Colon (tissue), 2 donors: Measurements from ENCODE around the gene PSMD2.
"Not testable (repeated sequence)": the region's sequence is repeated elsewhere in the genome, so short reads cannot be mapped to it uniquely, and the experiment has no call there.

Source experiments
- FAIRE-seq: peaks from 2 replicates; lab custom pipeline; 2012; peaks lifted over from hg19 to GRCh38; lab: Jason Lieb, UNC
- donor health status: control.
- donor health status: control.

Gene PSMD2

GRCh38 chr3:184298759-184299487 is at the start of gene PSMD2:
Gene PSMD2 (plus strand): TSS chr3:184299241. CDS start chr3:184299267, 26 bp downstream.
- FAIRE-seq = no peak

GRCh38 chr3:184249412-184250166 is 49.5 kb upstream of the PSMD2 start, which contains the start of gene EEF1AKMT4:
Gene EEF1AKMT4 (plus strand): TSS chr3:184249672. CDS start chr3:184249695, 23 bp downstream.
- FAIRE-seq = no peak

- no peak for FAIRE-seq
Measured at GRCh38 chr3:184250167-184250828, 48.7 kb upstream of the PSMD2 start.

GRCh38 chr3:184255291-184256039 is 43.6 kb upstream of the PSMD2 start:
- no peak for FAIRE-seq

- no peak for FAIRE-seq
Measured at GRCh38 chr3:184257083-184257915, 41.7 kb upstream of the PSMD2 start.

- FAIRE-seq = no peak
Measured at GRCh38 chr3:184258926-184259325, 40.1 kb upstream of the PSMD2 start.

- FAIRE-seq = no peak
Measured at GRCh38 chr3:184259396-184259877, 39.6 kb upstream of the PSMD2 start.

GRCh38 chr3:184259878-184260723 is 38.9 kb upstream of the PSMD2 start:
- FAIRE-seq = no peak

- FAIRE-seq = no peak
Measured at GRCh38 chr3:184260724-184261269, 38.2 kb upstream of the PSMD2 start.

GRCh38 chr3:184261270-184261853 is 37.7 kb upstream of the PSMD2 start, which contains the start of gene CAMK2N2:
Gene CAMK2N2 (minus strand): TSS chr3:184261553. CDS start chr3:184261285, 268 bp downstream.
- FAIRE-seq = no peak

GRCh38 chr3:184261854-184262763 is 36.9 kb upstream of the PSMD2 start:
- FAIRE-seq = no peak

GRCh38 chr3:184262764-184263179 is 36.3 kb upstream of the PSMD2 start:
- no peak for FAIRE-seq

- not testable (repeated sequence) for FAIRE-seq
Measured at GRCh38 chr3:184267249-184267648, 31.8 kb upstream of the PSMD2 start.

- no peak for FAIRE-seq
Measured at GRCh38 chr3:184272269-184272668, 26.8 kb upstream of the PSMD2 start.

- no peak for FAIRE-seq
Measured at GRCh38 chr3:184275381-184275701, 23.7 kb upstream of the PSMD2 start.

- no peak for FAIRE-seq
Measured at GRCh38 chr3:184275961-184276910, 22.8 kb upstream of the PSMD2 start, which contains the start of gene ECE2. Gene ECE2 (plus strand): TSS chr3:184276022. CDS start chr3:184276154, 132 bp downstream.

GRCh38 chr3:184277366-184277765 is 21.7 kb upstream of the PSMD2 start:
- FAIRE-seq = no peak
